Endothelial cell (in vitro differentiated cells): ENCODE data around the gene WBP2NL. TPM values are rescaled to one million over a fixed set of nuclear protein-coding genes. Genes with fewer than 3 reads are reported as not detected.

ENCODE experiments used
- DNase-seq: peaks from one replicate; pipeline ENCODE4 v3.0.0; 2021; ENCODE audit warnings: low spot score
- H3K27ac Mint-ChIP-seq: one replicate; pipeline ENCODE4 v1.8.0; 2021; ENCODE audit warnings: mixed read lengths, inconsistent platforms; ENCODE audit not compliant: unreplicated experiment
- H3K27me3 Mint-ChIP-seq: one replicate; pipeline ENCODE4 v1.8.0; 2021; ENCODE audit warnings: mild to moderate bottlenecking, moderate library complexity, mixed read lengths, inconsistent platforms; ENCODE audit not compliant: unreplicated experiment
- H3K36me3 Mint-ChIP-seq: one replicate; pipeline ENCODE4 v1.8.0; 2021; ENCODE audit warnings: mild to moderate bottlenecking, low read depth, mixed read lengths, inconsistent platforms; ENCODE audit not compliant: unreplicated experiment
- H3K4me1 Mint-ChIP-seq: one replicate; pipeline ENCODE4 v1.8.0; 2021; ENCODE audit warnings: mild to moderate bottlenecking, mixed read lengths, inconsistent platforms; ENCODE audit not compliant: unreplicated experiment
- H3K4me3 Mint-ChIP-seq: one replicate; pipeline ENCODE4 v1.8.0; 2021; ENCODE audit warnings: mild to moderate bottlenecking, mixed read lengths, inconsistent platforms; ENCODE audit not compliant: unreplicated experiment
- H3K9me3 Mint-ChIP-seq: one replicate; pipeline ENCODE4 v1.8.0; 2021; ENCODE audit warnings: mixed read lengths, inconsistent platforms; ENCODE audit not compliant: unreplicated experiment
- total RNA-seq: library from RNA; stranded (reverse); fragmentation: NEBNext Ultra II Directional; extraction: Animal tissue kit (Norgen Biotek cat#: 25700); gene quantifications from one replicate; pipeline ENCODE4 v1.2.1, GENCODE V29; 2021; ENCODE audit not compliant: unreplicated experiment
- TF ChIP-seq, protein P1 (sequence below): fragments of 200-600 bp; sonication (generic); IDR thresholded peaks from one replicate; pipeline ENCODE4 v1.5.0; 2021; ENCODE audit warnings: antibody characterized with exemption; ENCODE audit not compliant: unreplicated experiment

WBP2NL gene
- total RNA-seq, 1 donor from 2014 or later: not detected

DNA sequence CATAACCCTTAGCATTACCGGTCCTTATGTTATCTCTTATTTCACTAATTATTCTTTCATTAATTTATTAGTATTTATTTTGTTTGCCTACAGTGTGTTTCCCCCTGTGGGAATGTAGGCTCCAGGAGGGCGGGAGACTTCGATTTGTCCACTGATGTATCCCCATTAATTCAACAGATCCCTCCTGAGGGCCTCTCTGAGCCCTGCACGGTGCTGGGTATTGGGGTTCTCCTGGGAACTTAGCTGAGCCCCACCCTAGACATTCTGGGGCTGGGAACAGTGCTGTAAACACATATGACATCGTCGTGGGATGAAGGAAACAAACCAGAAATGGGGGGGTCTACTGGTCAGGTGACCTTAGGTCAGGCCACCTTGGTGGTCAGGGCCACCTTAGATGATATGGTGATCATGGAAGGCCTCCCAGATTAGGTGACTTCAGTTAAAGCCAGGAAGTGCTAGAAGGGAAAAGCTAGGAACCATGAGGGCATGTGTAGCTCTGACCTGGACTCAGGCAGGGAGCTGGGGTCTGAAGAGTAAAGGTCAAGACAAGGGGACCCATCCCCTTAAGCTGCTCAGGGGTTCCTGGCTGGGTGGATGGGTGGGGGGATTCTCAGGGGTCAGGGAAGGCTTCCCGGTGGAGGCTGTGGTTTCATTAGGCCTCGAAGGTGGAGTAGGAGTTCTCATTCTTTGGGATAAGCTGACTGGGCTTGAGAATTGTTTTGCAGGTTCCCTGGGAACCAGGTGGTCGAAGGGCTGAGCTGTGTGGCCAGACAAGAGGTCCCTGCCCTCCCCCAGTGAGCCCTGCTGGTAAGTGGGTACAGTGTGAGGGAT lies 76.5 kb downstream of the WBP2NL start:
- Mint-ChIP-seq H3K27me3 (peaks cover 11% of the 10 kb centered on the region), H3K9me3 (no peaks in the 10 kb centered on the region), H3K4me1 (peaks cover 19% of the 10 kb centered on the region), H3K36me3 (no peaks in the 10 kb centered on the region), H3K27ac (no peak overlapping the region), H3K4me3 (peak overlapping the region; percentile 32)
- no peak for DNase-seq
- TF ChIP-seq, protein P1, sequence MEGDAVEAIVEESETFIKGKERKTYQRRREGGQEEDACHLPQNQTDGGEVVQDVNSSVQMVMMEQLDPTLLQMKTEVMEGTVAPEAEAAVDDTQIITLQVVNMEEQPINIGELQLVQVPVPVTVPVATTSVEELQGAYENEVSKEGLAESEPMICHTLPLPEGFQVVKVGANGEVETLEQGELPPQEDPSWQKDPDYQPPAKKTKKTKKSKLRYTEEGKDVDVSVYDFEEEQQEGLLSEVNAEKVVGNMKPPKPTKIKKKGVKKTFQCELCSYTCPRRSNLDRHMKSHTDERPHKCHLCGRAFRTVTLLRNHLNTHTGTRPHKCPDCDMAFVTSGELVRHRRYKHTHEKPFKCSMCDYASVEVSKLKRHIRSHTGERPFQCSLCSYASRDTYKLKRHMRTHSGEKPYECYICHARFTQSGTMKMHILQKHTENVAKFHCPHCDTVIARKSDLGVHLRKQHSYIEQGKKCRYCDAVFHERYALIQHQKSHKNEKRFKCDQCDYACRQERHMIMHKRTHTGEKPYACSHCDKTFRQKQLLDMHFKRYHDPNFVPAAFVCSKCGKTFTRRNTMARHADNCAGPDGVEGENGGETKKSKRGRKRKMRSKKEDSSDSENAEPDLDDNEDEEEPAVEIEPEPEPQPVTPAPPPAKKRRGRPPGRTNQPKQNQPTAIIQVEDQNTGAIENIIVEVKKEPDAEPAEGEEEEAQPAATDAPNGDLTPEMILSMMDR: no peak

DNA sequence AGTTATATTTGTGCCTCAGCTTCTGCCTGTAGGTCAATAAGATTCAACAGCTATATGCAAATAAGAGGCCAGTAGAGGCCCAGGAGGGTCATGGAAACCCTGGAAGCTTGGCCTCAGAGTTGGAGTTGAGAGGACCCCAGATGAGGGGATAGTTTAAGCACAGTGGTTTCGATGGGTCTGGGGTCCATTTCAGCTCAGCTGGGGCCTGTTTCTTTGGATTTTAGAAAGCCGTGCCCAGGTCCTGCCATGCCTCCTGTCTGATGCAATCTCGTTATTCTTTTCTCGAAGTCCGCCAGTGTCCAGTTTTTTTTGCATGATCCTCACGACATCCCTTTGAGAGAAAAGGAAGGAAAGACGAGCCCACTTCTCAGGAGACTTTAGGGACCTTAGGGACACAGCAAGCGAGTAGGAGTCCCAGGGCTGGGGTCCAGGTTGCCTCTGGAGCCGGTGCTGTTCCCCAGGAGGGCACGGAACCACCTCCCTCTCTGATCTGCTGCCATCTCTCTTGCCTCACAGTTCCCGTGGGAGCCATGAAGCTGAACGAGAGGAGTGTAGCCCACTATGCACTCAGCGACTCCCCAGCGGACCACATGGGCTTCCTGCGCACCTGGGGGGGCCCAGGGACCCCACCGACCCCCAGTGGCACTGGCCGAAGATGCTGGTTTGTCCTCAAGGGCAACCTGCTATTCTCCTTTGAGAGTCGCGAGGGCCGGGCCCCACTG lies 78.3 kb downstream of the WBP2NL start:
- Mint-ChIP-seq H3K4me1 (peaks cover 25% of the 10 kb centered on the region), H3K27ac (no peak overlapping the region), H3K4me3 (no peak overlapping the region), H3K27me3 (peaks cover 11% of the 10 kb centered on the region), H3K36me3 (peaks cover 3% of the 10 kb centered on the region), H3K9me3 (no peaks in the 10 kb centered on the region)
- DNase-seq: no peak
- TF ChIP-seq, protein P1: no peak

DNA sequence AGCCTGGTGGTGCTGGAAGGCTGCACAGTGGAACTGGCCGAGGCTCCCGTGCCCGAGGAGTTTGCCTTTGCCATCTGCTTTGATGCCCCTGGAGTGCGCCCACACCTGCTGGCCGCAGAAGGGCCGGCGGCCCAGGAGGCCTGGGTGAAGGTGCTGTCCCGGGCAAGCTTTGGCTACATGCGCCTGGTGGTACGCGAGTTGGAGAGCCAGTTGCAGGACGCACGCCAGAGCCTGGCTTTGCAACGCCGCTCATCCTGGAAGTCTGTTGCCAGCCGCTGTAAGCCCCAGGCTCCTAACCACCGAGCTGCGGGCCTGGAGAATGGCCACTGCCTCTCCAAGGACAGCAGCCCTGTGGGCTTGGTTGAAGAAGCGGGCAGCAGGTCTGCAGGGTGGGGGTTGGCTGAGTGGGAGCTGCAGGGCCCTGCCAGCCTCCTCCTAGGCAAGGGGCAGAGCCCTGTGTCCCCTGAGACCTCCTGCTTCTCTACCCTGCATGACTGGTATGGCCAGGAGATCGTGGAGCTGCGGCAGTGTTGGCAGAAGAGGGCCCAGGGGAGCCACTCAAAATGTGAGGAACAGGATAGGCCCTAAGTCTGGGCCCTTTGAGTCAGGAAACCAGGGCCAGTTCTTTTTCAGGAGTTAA lies 79.0 kb downstream of the WBP2NL start:
- no peak overlapping the region for H3K4me3 Mint-ChIP-seq
- peaks cover 25% of the 10 kb centered on the region for H3K4me1 Mint-ChIP-seq
- peaks cover 11% of the 10 kb centered on the region for H3K27me3 Mint-ChIP-seq
- no peak overlapping the region for H3K27ac Mint-ChIP-seq
- no peaks in the 10 kb centered on the region for H3K9me3 Mint-ChIP-seq
- DNase-seq: no peak
- peaks cover 7% of the 10 kb centered on the region for H3K36me3 Mint-ChIP-seq
- TF ChIP-seq, protein P1: no peak

Other genes starting within 250 kb of the WBP2NL start
- 8.8 TPM for gene CCDC134, start 198.1 kb upstream of the WBP2NL start, total RNA-seq
- 200 TPM for gene SREBF2, start 165.7 kb upstream of the WBP2NL start, total RNA-seq
- 0.41 TPM for gene SHISA8, start 83.7 kb upstream of the WBP2NL start, total RNA-seq
- 3.5 TPM for gene TNFRSF13C, start 72.0 kb upstream of the WBP2NL start, total RNA-seq
- 5.2 TPM for gene CENPM, start 51.6 kb upstream of the WBP2NL start, total RNA-seq
- 0.36 TPM for gene SEPTIN3, start 29.3 kb upstream of the WBP2NL start, total RNA-seq
- 26.0 TPM for gene NAGA, start 72.0 kb downstream of the WBP2NL start, total RNA-seq
- gene PHETA2, start 75.5 kb downstream of the WBP2NL start, total RNA-seq: 3.5 TPM
- 61.1 TPM for gene SMDT1, start 80.9 kb downstream of the WBP2NL start, total RNA-seq
- 54.9 TPM for gene NDUFA6, start 92.0 kb downstream of the WBP2NL start, total RNA-seq
- gene CYP2D6, start 132.0 kb downstream of the WBP2NL start, total RNA-seq: 3.2 TPM